Amniotic stem cell (primary cell): Measurements from ENCODE around the gene PRRT1B.

Experiments used
- DNase-seq: peaks from one replicate; lab custom pipeline; 2025; lab: John Stamatoyannopoulos, UW

The PRRT1B gene

GRCh38 chr9:131597246-131597645 is 51.9 kb downstream of the PRRT1B start:
- no peak for DNase-seq

- no peak for DNase-seq
Measured at GRCh38 chr9:131598121-131598520, 52.8 kb downstream of the PRRT1B start.

GRCh38 chr9:131601683-131602181 is 56.4 kb downstream of the PRRT1B start:
- no peak for DNase-seq

- no peak for DNase-seq
Measured at GRCh38 chr9:131603199-131603598, 57.9 kb downstream of the PRRT1B start.

- no peak for DNase-seq
Measured at GRCh38 chr9:131603711-131604439, 58.6 kb downstream of the PRRT1B start.

GRCh38 chr9:131605770-131606590 is 60.7 kb downstream of the PRRT1B start:
- no peak for DNase-seq

- no peak for DNase-seq
Measured at GRCh38 chr9:131606896-131607567, 61.7 kb downstream of the PRRT1B start.

GRCh38 chr9:131607591-131607990 is 62.3 kb downstream of the PRRT1B start:
- no peak for DNase-seq

GRCh38 chr9:131608493-131609037 is 63.2 kb downstream of the PRRT1B start:
- DNase-seq = peak; percentile 71
